Stimulated activated CD4-positive, alpha-beta T cell treated with anti-CD3 and anti-CD28 coated beads, Interleukin-2, amount 100 ng/mL, for 24 hours (primary cell): ENCODE data around the gene MTG1.
"Not testable (repeated sequence)": the region's sequence is repeated elsewhere in the genome, so short reads cannot be mapped to it uniquely, and the experiment has no call there.

ENCODE experiments used
- DNase-seq, 2 donors: peaks; one replicate each; pipeline ENCODE4 v3.0.0-alpha.2; 2020

MTG1 gene

DNA sequence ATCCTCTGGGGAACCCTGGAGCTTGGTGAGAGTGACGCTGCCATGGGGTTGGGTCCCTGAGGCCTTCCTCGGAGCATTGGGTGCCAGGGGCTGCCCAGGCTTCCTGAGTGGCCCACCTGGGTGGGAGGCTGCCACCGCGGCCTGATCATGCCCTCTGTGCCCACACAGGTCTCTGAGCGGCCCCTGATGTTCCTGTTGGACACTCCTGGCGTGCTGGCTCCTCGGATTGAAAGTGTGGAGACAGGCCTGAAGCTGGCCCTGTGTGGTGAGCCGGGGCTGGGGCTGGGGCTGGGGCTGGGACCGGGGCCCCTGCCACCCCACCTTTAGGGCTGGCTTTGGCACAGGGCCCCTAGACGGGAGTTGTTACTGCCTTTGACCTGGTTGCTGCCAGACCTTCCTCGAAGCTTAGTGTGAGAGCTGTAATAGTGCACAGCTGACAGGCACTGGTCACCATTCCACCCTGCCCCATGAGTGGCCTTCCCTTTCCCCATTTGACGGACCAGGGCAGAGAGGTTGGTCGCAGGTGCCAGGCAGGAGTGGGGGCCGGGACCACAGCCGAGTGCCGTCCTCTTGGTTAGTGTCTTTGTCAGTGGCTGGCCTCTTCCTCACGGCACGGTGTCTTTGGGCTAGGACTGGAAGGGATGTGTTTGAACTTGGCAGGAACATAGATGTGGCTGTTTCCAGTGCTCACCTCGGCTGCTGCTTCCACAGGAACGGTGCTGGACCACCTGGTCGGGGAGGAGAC, 8.2 kb downstream of the MTG1 start:
- DNase-seq = no peak

DNA sequence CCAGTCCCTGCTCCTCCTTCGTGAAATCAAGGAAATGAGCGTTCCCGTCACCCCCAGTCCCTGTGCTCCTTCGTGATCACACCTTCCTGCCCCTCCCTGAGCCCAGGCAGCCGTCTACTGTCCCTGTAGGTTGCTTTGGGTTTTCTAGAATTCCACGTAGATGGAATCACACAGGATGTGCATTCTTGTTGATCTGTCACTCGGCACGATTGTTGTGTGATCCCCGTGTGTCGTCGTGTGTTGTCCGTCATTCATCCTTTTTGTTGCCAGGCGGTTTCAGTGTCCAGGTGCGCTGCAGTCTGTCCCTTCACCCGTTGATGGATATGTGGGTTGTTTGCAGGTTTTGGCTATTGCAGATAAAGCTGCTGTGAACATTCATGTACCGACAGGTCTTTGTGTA, 9.4 kb downstream of the MTG1 start:
- no peak for DNase-seq

DNA sequence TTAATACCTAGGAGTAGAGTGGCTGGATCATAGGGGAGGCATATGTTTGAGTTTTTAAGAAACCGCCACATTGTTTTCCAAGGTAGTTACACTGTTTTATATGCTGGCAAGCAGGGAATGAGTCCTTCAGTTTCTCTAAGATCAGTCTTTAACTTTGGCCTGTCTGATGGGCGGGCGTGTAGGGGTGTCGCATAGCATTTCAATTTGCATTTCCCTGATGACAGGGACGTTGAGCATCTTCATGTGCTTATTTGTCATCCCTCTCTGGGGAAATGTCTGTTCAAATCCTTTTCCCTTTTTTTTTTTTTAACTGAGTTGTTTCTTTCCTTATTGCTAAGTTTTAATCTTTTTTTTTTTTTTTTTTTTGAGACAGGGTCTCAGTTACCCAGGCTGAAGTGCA, 9.8 kb downstream of the MTG1 start:
- no peak for DNase-seq

DNA sequence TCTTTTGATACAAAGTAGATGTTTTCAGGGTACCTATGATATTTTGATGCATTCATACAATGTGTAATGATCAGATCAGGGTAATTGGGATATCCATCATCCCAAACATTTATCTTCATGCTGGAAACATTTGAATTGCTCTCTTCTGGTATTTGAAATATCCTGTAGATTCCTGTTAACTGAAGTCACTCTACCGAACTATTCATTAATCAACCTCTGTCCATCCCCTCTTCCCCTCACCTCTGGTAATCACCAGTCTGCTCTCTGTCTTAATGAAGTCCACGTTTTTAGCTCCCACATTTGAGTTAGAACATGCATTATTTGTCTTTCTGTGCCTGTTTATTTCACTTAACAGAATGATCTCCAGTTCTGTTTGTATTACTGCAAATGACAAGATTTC, 11.3 kb downstream of the MTG1 start:
- no peak for DNase-seq

DNA sequence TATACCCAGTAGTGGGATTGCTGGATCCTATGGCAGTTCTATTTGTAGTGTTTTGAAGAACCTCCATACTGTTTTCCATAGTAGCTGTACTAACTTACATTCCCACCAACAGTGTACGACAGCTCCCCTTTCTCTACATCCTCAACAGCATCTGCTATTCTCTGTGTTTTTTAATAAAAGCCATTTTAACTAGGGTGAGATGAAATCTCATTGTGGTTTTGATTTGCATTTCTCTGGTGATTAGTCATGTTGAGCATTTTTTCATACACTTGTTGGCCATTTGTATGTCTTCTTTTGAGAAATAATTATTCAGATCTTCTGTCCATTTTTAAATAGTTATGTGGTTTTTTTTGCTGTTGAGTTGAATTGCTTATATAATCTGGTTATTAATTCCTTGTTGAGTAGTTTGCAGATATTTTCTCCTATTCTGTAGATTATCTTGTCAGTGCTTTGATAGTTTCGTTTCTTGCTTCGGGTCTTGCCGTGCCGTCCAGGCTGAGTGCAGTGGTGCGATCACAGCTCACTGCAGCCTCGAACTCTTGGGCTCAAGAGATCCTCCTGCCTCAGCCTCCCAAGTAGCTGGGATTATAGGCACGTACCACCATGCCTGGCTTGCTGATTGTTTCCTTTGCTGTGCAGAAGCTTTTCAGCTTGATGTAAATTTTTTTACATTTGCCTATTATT, 12.0 kb downstream of the MTG1 start:
- DNase-seq = no peak

DNA sequence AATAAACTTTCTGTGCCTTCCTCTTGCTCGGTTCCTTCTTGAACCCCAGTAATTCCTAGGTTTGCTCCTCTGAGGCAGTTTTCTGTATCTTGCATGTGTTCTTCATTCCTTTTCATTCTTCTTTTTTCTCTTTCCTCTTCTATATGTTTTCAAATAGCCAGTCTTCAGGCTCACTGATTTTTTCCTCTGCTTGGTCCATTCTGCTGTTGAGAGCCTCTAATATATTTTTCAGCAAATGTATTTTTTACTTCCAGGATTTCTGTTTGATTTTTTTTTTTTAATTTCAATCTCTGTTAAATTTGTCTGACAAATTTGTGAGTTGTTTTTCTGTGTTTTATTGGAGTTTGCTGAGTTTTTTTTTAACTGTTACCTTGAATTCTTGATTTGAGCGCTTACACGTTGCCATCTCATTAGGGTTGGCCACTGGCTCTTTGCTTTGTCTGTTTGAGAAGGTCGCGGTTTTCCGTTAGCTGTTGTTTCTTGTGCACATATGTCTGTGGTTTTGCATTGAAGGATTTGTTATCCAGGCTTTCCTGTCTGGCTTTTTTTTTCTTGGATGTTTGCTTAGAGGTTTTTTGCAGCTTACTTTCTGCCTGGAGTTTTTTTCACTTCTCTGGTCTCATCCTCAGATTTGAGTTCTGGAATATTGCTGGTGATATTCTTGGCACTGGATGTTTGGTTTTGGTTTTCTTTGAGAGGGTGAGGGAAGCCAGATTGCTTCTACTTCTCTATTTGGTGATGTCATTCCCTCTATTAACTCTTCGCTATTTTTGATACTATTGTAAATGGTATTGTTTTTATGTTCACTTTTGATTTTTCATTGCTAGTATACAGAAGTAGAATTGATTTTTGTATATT, 17.8 kb downstream of the MTG1 start:
- DNase-seq = no peak

DNA sequence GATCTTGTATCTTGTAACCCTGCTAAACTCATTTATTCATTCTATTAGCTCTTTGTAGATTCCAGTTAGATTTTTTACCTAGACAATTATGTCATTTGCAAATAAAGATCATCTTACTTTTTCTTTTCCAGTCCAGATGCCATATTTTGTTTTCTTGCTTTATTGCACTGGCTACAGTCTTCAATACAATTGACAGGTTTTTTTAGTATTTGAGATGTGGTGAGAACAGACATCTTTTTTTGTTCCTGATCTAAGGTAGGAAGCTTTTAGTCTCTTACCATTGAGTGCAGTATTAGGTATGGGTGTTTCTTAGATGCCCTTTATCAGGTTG, 18.4 kb downstream of the MTG1 start:
- DNase-seq = no peak

DNA sequence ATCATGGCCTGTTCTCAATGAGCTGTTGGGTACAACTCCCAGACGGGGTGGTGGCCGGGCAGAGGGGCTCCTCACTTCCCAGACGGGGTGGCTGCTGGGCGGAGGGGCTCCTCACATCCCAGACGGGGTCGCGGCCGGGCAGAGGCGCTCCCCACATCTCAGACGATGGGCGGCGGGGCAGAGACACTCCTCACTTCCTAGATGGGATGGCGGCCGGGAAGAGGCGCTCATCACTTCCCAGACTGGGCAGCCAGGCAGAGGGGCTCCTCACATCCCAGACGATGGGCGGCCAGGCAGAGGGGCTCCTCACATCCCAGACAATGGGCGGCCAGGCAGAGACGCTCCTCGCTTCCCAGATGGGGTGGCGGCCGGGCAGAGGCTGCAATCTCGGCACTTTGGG, 20.4 kb downstream of the MTG1 start:
- DNase-seq = not testable (repeated sequence)

DNA sequence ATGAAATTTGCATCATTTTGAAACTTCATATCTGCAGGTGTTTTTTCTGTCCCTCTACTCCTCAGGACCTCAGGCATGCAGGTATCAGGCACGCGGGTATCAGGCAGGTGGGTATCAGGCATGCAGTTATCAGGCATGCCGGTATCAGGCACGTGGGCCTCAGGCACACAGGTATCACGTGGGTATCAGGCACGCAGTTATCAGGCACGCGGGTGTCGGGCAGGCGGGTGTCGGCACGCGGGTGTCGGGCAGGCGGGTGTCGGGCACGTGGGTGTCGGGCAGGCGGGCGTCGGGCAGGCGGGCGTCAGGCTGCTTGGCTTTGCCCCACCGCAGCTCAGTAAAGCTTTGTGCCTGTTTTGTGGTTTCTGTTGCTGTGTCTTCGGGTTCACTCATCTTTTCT, 21.8 kb downstream of the MTG1 start:
- DNase-seq = no peak

DNA sequence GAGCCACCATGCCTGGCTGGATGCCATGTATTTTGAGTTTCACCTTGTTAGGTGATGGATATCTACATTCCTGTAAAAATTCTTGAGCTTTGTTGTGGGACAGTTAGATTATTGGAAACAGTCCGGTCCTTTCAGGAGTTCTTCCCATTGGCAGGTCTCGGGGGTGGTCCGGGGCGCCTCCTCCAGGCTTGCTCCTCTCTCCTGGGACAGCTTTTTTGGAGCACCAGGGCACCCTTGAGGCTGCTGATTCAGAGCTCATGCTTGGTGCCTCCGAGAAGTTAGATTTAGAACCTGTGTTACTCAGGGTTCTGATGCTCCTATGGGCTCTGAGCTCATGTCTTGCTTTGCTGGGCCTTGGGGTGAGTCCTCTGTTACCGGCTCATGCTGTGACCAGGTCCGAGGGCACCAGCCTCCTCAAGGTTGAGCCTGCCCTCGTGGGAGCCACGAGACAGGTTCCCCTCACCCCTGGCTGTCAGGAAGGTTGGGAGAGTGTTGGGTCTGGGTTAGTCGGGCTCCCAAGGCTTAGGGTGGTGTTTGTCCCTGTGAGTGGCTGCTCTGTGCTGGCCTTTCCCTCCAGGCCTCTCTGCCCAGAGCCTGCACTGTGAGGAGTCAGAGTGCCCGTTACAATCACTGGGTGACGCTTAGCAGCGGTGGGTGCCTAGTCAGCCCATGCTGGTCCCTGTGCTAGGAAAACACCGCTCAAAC, 24.5 kb downstream of the MTG1 start:
- DNase-seq = no peak

DNA sequence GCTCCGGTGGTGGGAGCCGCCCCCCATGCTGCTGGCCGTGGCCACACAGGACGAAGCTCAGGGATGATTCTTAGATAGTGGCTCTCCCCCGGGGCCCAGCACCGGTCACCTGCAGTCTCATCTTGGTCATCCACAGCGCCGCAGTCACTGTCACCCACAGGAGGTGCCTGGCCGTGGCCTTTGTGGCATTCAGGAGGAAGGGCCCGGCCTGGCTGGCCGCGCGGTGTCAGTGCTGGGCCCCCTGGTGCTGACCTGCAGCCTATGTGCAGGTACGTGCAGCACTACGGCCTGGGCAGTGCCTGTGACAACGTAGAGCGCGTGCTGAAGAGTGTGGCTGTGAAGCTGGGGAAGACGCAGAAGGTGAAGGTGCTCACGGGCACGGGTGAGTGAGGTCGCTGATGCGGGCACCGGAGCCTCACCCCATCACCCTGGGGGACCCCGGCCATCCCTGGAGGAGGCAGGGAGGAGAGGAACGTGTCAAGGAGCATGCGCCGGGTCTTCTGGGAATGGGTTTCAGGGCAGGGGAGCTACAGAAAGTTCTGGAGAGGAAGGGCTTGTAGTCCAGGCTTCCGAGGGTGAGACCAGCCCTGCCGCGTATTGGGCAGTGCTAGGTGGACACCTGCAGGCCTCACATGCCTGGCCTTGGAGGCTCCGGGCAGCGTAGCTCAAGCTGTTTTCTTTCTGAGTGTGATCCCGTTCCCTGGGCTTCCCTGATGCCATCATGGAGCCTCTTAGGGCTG, 25.4 kb downstream of the MTG1 start:
- no peak for DNase-seq

DNA sequence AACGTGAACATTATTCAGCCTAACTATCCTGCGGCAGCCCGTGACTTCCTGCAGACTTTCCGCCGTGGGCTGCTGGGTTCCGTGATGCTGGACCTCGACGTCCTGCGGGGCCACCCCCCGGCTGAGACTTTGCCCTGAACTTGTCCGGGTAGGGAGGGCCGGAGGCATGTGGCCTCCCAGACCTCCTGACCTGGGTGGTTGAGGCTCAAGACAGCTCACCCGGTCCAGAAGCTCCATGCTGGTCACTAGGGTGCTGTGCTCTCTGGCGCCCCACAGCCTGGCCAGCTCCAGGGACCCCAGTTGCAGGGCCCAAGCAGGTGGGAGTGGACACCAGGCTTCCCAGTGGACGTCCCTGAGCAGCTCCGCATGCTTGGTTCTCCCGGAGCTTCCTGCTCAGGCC, 26.1 kb downstream of the MTG1 start:
- DNase-seq = no peak

DNA sequence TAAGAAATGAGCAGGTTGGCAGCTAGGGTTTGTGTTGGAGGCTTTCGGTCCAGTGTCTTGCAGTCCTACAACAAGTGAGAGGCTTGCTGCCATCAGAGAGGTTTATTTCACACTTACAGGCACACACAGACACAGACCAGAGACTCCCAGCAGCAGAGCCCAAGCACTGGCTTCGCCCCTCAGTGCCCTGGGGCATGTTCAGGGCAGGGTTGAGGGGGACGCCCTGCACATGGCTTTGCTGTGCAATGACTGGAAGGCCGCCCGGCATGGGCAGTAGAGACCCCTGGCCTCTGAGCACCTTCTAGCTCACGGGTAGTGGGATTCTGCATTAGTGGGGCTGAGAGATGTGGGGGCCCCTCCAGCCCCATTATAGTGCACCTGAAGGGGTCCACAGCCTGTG, 26.6 kb downstream of the MTG1 start:
- no peak for DNase-seq

DNA sequence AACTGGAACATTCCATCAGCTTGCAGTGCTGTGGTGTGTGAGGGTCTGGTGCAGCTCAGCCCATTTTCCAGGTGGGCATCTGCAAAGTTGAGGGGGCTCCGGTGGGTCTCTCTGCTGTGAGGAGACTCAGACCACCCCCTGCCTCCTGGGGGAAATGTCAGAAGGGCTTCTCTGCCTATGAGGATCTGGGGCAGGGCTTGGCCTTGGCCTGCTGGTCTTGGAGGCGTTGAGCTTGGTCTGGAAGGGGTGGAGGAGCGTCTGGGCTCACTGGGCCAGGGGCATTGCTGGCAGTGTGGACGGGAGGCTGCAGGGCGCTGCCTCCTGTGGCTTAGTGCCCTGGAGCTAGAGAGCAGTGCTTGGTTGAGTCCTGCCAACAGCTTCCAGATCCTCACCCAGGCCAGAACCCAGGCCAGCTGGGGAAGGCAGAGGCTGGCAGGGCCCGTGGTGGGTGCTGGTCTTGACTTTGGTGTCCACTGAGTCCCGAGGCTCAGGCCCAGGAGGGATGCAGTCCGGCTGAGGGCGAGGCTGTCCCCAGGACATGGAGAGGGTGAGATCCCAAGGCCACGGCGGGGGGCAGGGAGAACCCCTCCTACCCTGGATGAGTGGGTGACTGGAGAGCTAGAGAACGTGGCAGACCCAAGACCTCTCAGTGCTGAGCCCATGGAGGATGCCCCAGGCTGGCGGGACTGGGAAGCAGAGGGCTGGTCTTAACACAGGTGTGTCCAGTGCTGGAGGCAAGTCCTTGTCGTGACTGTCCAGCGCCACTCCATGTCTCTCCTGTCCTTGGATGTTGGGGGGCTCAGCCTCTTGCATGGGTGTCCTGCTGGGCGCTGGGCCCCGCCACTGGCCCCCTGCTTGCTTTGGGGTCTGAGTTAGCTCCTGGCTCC, 27.6 kb downstream of the MTG1 start:
- DNase-seq = no peak

DNA sequence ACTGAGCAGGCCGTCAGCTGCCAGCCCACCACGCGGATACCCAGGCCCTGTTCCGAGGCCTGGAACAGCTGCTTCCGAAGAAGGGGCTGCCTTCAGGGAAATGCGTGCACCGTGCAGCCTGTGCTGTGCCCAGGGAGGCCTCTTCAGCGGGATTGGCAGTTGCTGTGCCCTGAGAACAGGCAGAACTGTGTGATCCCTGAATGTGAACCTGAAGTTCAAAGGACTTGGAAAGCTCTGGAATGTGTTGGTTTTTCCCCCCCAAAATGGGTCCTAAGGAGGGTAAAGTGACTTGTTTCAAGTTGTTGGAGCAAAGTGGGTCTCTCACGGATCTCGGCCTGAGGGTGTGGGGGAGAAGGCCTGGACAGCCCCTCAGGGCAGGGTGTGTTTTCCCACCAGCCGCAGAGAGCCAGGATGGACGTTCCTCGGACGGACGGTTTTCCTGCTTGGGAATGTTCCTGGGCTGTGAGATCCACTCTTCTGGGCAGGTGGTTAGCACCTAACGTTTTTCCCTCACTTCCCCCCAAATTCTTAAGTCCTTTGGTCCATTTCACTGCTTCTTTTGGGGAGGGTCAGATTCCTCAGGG, 28.4 kb downstream of the MTG1 start:
- DNase-seq = no peak

DNA sequence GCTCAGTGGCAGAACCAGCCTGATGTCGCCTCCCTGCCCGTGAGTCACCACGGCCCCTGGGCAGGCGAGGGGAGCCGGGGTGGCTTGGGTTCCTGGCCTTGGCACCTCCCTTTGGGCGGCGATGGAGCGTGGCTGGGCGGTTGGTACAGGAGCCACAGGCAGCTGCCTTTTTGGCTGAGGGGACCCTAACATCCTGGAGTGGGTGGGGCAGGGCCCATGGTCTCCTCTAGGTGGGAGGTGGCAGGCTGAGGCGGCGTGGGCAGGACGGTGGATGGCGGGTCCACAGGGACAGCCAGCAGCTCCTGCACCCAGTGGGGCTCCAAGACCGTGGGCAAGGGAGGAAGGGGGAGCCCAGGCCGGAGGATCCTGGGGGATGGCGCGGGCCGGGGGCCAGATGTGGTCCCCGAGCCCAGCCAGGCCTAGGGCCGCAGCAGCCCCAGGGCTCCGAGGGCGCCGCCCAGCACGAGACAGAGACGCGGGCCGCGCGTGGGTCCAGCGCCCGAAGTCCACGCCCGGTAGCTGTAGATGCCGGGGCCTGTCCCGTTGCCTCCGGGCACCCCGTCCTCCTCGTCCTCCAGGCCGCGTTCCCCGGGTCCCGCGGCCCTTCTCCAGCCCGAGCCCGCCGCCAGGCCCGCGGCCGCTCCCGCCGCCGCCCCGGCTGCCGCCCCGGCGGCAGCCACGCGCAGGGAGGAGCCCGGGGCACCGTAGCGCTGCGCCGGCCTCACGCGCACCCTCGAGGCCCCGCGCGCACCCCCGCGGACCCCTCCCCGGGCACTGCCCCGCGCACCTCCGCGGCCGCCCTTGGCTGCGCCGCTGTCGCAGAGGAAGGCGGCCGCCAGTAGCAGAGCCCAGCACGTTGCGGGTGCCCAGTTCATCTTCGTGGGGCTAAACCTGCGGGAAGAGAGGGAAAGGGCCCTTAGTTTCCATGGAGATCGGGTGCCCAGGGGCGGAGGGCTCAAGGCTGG, 29.1 kb downstream of the MTG1 start:
- DNase-seq = no peak

DNA sequence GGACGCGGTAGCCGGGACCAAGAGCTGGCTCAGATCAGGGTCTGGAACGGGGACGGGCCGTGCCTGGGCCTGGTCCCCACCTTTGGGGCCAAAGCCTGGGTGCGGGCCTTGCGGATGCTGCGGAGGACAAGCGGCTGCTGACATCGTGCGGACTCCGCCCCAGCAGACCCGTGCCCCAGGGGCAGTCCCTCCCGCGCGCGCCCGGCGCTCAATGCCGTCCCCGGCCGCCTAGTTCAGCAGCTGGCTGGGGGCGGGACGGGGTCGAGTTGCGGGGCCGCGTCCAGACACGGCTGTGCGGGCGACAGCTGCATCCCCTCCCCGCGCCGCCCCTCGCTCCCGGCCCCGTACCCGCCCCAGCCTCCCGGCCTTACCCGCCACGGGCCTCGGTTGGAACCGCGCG, 30.1 kb downstream of the MTG1 start:
- DNase-seq = not testable (repeated sequence)

DNA sequence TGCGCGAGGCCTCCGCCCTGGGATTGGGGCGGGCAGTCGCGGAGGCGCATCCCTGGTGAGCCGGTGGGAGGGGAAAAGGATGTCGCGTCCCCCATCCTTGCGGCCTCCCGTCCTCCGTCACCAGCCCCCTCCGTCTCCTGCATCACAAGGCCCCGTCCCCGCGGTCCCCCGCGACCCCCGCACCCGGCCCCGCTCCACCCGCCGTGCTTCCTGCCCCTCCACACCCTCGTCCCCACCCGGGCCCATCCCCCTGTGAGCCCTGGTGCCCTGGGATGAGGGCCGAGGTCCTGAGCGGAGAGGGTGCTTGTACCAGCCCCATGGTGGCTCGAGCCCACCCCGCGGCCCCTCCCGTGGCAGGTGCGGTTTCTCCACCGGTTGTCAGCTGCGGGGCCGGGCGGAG, 30.6 kb downstream of the MTG1 start, which contains the start of gene SPRN:
Gene SPRN, minus strand, starts transcription at position 25 of the 400 bp plus-strand sequence. CDS start 944 bp downstream, outside the sequence.
- DNase-seq = not testable (repeated sequence)

DNA sequence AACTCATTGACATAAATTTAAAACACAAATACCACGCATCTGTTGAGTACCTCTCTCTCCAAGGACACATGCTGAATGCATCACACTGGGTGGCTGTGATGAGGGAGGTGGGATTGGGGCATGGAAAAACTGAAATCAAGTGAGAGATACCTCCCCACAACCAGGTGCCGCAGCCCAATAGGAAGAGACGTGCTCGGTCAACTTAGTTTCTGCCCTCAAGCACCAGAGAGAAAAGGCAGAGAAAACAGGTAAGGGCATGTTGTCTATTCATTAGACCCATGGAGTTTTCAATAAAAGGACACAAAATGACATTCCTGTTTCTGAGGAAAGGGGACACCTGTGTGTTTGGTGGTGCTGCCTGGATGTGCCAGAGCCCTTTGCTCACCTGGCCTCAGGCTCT, 35.6 kb downstream of the MTG1 start:
- not testable (repeated sequence) for DNase-seq
